ENCODE data around the gene CENPU. TPM values are rescaled to one million over a fixed set of nuclear protein-coding genes. Genes with fewer than 3 reads are reported as not detected.

Gene CENPU
- total RNA-seq, 1 donor from 2014 or later: 76.6 TPM

GRCh38 chr4:184672741-184673140 lies 61.2 kb downstream of the CENPU start:
- no peak overlapping the region for H3K27ac Mint-ChIP-seq (ENCODE audit: unreplicated experiment)
- DNase-seq (ENCODE audit: low read depth, low spot score): no peak
- no peaks in the 10 kb centered on the region for H3K27me3 Mint-ChIP-seq (ENCODE audit: low read depth)
- peaks cover 17% of the 10 kb centered on the region for H3K36me3 Mint-ChIP-seq (ENCODE audit: low read depth)
- no peaks in the 10 kb centered on the region for H3K4me1 Mint-ChIP-seq
- no peak overlapping the region for H3K4me3 Mint-ChIP-seq
- TF ChIP-seq, protein P1, sequence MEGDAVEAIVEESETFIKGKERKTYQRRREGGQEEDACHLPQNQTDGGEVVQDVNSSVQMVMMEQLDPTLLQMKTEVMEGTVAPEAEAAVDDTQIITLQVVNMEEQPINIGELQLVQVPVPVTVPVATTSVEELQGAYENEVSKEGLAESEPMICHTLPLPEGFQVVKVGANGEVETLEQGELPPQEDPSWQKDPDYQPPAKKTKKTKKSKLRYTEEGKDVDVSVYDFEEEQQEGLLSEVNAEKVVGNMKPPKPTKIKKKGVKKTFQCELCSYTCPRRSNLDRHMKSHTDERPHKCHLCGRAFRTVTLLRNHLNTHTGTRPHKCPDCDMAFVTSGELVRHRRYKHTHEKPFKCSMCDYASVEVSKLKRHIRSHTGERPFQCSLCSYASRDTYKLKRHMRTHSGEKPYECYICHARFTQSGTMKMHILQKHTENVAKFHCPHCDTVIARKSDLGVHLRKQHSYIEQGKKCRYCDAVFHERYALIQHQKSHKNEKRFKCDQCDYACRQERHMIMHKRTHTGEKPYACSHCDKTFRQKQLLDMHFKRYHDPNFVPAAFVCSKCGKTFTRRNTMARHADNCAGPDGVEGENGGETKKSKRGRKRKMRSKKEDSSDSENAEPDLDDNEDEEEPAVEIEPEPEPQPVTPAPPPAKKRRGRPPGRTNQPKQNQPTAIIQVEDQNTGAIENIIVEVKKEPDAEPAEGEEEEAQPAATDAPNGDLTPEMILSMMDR (conservative IDR thresholded peaks at IDR 0.05): no peak
- H3K9me3 Mint-ChIP-seq: no peaks in the 10 kb centered on the region

- H3K27me3 Mint-ChIP-seq (ENCODE audit: low read depth): no peaks in the 10 kb centered on the region
- H3K27ac Mint-ChIP-seq (ENCODE audit: unreplicated experiment): no peak overlapping the region
- no peak overlapping the region for H3K4me3 Mint-ChIP-seq
- H3K4me1 Mint-ChIP-seq: no peaks in the 10 kb centered on the region
- TF ChIP-seq, protein P1 (conservative IDR thresholded peaks at IDR 0.05): no peak
- no peak for DNase-seq (ENCODE audit: low read depth, low spot score)
- H3K36me3 Mint-ChIP-seq (ENCODE audit: low read depth): peaks cover 18% of the 10 kb centered on the region
- no peaks in the 10 kb centered on the region for H3K9me3 Mint-ChIP-seq
Measured at GRCh38 chr4:184671101-184671500, 62.8 kb downstream of the CENPU start.

DNA sequence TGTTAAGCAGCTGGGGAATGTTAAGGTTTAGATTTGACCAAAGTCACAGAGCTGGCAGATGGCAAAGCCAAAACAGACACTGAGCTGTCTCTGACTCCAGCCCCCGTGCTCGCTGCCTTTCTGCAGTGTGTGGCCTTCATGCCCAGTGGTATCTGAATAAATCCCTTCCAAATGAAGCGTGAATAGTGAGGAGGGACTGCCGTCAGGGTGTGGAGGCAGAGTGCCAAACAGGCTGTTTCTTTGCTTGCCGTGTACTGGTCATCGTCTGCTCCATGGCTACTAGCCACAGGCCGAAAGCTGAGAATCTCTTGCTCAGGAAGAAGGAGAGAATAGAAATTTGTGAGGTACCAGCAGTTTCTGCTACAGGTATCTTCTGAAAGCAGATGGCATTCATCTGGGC lies 64.6 kb downstream of the CENPU start:
- H3K27me3 Mint-ChIP-seq (ENCODE audit: low read depth): no peaks in the 10 kb centered on the region
- no peak overlapping the region for H3K27ac Mint-ChIP-seq (ENCODE audit: unreplicated experiment)
- no peaks in the 10 kb centered on the region for H3K9me3 Mint-ChIP-seq
- DNase-seq (ENCODE audit: low read depth, low spot score): no peak
- H3K4me1 Mint-ChIP-seq: no peaks in the 10 kb centered on the region
- no peak overlapping the region for H3K4me3 Mint-ChIP-seq
- peaks cover 16% of the 10 kb centered on the region for H3K36me3 Mint-ChIP-seq (ENCODE audit: low read depth)
- TF ChIP-seq, protein P1 (conservative IDR thresholded peaks at IDR 0.05): no peak

- no peaks in the 10 kb centered on the region for H3K27me3 Mint-ChIP-seq (ENCODE audit: low read depth)
- no peaks in the 10 kb centered on the region for H3K9me3 Mint-ChIP-seq
- DNase-seq (ENCODE audit: low read depth, low spot score): no peak
- no peaks in the 10 kb centered on the region for H3K4me1 Mint-ChIP-seq
- H3K4me3 Mint-ChIP-seq: no peak overlapping the region
- peak overlapping the region; percentile 21 for H3K27ac Mint-ChIP-seq (ENCODE audit: unreplicated experiment)
- TF ChIP-seq, protein P1 (conservative IDR thresholded peaks at IDR 0.05): no peak
- peaks cover 13% of the 10 kb centered on the region for H3K36me3 Mint-ChIP-seq (ENCODE audit: low read depth)
Measured at GRCh38 chr4:184668511-184669114, 65.3 kb downstream of the CENPU start.

- Mint-ChIP-seq H3K27me3 (ENCODE audit: low read depth) (no peaks in the 10 kb centered on the region), H3K4me3 (no peak overlapping the region), H3K4me1 (no peaks in the 10 kb centered on the region), H3K9me3 (no peaks in the 10 kb centered on the region), H3K27ac (ENCODE audit: unreplicated experiment) (peak overlapping the region; percentile 21), H3K36me3 (ENCODE audit: low read depth) (peaks cover 13% of the 10 kb centered on the region)
- no peak for DNase-seq (ENCODE audit: low read depth, low spot score)
- TF ChIP-seq, protein P1 (conservative IDR thresholded peaks at IDR 0.05): no peak
Measured at GRCh38 chr4:184668096-184668495, 65.8 kb downstream of the CENPU start.

All from neural crest cell (in vitro differentiated cells).